H9 (cell line): ENCODE data around the gene VPS54. TPM values are rescaled to one million over a fixed set of nuclear protein-coding genes. Genes with fewer than 3 reads are reported as not detected.

ENCODE experiments used
- DNase-seq: peaks from one replicate; pipeline ENCODE4 v3.0.0-alpha.2; 2017
- H2AFZ ChIP-seq: one replicate; pipeline ENCODE4 v1.6.1; 2013; ENCODE audit warnings: mild to moderate bottlenecking, low read length, control low read depth, moderate library complexity
- H2AK5ac ChIP-seq: 2 replicates; pipeline ENCODE4 v1.6.1; 2013; ENCODE audit warnings: low read length, control low read depth, mixed read lengths; ENCODE audit not compliant: insufficient read length
- H2BK120ac ChIP-seq: one replicate; pipeline ENCODE4 v1.6.1; 2013; ENCODE audit warnings: low read depth, mild to moderate bottlenecking, low read length, control low read depth, inconsistent platforms; ENCODE audit not compliant: poor library complexity, severe bottlenecking
- H2BK12ac ChIP-seq: 2 replicates; pipeline ENCODE4 v1.6.1; 2013; ENCODE audit warnings: low read length, control low read depth, mixed read lengths, low read depth; ENCODE audit not compliant: insufficient read length
- H2BK15ac ChIP-seq: 2 replicates; pipeline ENCODE4 v1.6.1; 2013; ENCODE audit warnings: low read depth, low read length, control low read depth
- H2BK20ac ChIP-seq: one replicate; pipeline ENCODE4 v1.6.1; 2013; ENCODE audit warnings: low read depth, mild to moderate bottlenecking, low read length, control low read depth, inconsistent platforms; ENCODE audit not compliant: poor library complexity, severe bottlenecking
- H2BK5ac ChIP-seq: 2 replicates; pipeline ENCODE4 v1.6.1; 2013; ENCODE audit warnings: low read length, control low read depth, mixed read lengths; ENCODE audit not compliant: insufficient read length
- H3K14ac ChIP-seq: 2 replicates; pipeline ENCODE4 v1.6.1; 2013; ENCODE audit warnings: low read length, control low read depth; ENCODE audit not compliant: insufficient read depth
- H3K18ac ChIP-seq: 2 replicates; pipeline ENCODE4 v1.6.1; 2013; ENCODE audit warnings: low read depth, mild to moderate bottlenecking, mixed read lengths, low read length, control low read depth; ENCODE audit not compliant: insufficient read length
- H3K23ac ChIP-seq: 2 replicates; pipeline ENCODE4 v1.6.1; 2013; ENCODE audit warnings: low read length, control low read depth, mixed read lengths, low read depth; ENCODE audit not compliant: insufficient read length
- H3K23me2 ChIP-seq: 2 replicates; pipeline ENCODE4 v1.6.1; 2013; ENCODE audit warnings: low read depth, mild to moderate bottlenecking, mixed read lengths, low read length, control low read depth; ENCODE audit not compliant: insufficient read length, poor library complexity, severe bottlenecking
- H3K27ac ChIP-seq: 2 replicates; pipeline ENCODE4 v1.5.1; 2013; ENCODE audit warnings: low read length, control low read depth, mixed read lengths, low read depth; ENCODE audit not compliant: insufficient read length
- H3K27me3 ChIP-seq: 2 replicates; pipeline ENCODE4 v1.6.1; 2013; ENCODE audit warnings: low read length, control low read depth, inconsistent platforms; ENCODE audit not compliant: insufficient read depth
- H3K4ac ChIP-seq: 2 replicates; pipeline ENCODE4 v1.6.1; 2013; ENCODE audit warnings: low read depth, mild to moderate bottlenecking, control low read depth, inconsistent platforms, low read length, moderate library complexity
- H3K4me1 ChIP-seq: 2 replicates; pipeline ENCODE4 v1.6.1; 2013; ENCODE audit warnings: low read length, control low read depth, inconsistent platforms; ENCODE audit not compliant: insufficient read depth
- H3K4me2 ChIP-seq: 2 replicates; pipeline ENCODE4 v1.6.1; 2013; ENCODE audit warnings: low read length, control low read depth, mixed read lengths; ENCODE audit not compliant: insufficient read length, insufficient read depth
- H3K56ac ChIP-seq: 2 replicates; pipeline ENCODE4 v1.6.1; 2013; ENCODE audit warnings: low read depth, mild to moderate bottlenecking, mixed read lengths, low read length, control low read depth; ENCODE audit not compliant: insufficient read length
- H3K79me1 ChIP-seq: 2 replicates; pipeline ENCODE4 v1.6.1; 2013; ENCODE audit warnings: low read depth, mild to moderate bottlenecking, moderate library complexity, low read length, control low read depth, inconsistent platforms; ENCODE audit not compliant: insufficient read depth, poor library complexity, severe bottlenecking
- H3K79me2 ChIP-seq: 2 replicates; pipeline ENCODE4 v1.6.1; 2013; ENCODE audit warnings: low read length, control low read depth, inconsistent platforms; ENCODE audit not compliant: insufficient read depth
- H3K9ac ChIP-seq: 2 replicates; pipeline ENCODE4 v1.6.1; 2013; ENCODE audit warnings: low read length, control low read depth, mixed read lengths; ENCODE audit not compliant: insufficient read length; ENCODE audit errors: extremely low read depth
- H3K9me3 ChIP-seq: one replicate; pipeline ENCODE4 v1.6.1; 2013; ENCODE audit warnings: low read depth, low read length, inconsistent platforms; ENCODE audit not compliant: control insufficient read depth
- H3T11ph ChIP-seq: one replicate; pipeline ENCODE4 v1.6.1; 2013; ENCODE audit warnings: mild to moderate bottlenecking, low read length, control low read depth, inconsistent platforms
- H4K20me1 ChIP-seq: one replicate; pipeline ENCODE4 v1.6.1; 2013; ENCODE audit not compliant: control insufficient read depth, insufficient read length, insufficient read depth
- H4K5ac ChIP-seq: 2 replicates; pipeline ENCODE4 v1.6.1; 2013; ENCODE audit warnings: low read depth, mild to moderate bottlenecking, mixed read lengths, low read length, control low read depth; ENCODE audit not compliant: insufficient read length
- H4K8ac ChIP-seq: replicated peaks from 2 replicates; pipeline ENCODE4 v1.6.1; 2013; ENCODE audit warnings: low read length, control low read depth, mixed read lengths, low read depth; ENCODE audit not compliant: insufficient read length
- H4K91ac ChIP-seq: 2 replicates; pipeline ENCODE4 v1.6.1; 2013; ENCODE audit warnings: low read depth, mild to moderate bottlenecking, moderate library complexity, mixed read lengths, low read length, control low read depth; ENCODE audit not compliant: insufficient read length
- H3K27ac Mint-ChIP-seq, 3 experiments: 2 replicates in 2 of 3; 3 replicates in 1 of 3; pipeline ENCODE4 v1.8.0; 2020 to 2021; ENCODE audit warnings: mixed read lengths in 3 of 3, mild to moderate bottlenecking in 1 of 3, moderate library complexity in 1 of 3
- H3K27me3 Mint-ChIP-seq: 2 replicates; pipeline ENCODE4 v1.8.0; 2021; ENCODE audit warnings: low read depth, mild to moderate bottlenecking, moderate library complexity, mixed read lengths
- H3K36me3 Mint-ChIP-seq, 3 experiments: 2 replicates in 2 of 3; 3 replicates in 1 of 3; pipeline ENCODE4 v1.8.0; 2020 to 2021; ENCODE audit warnings: low read depth in 3 of 3, mixed read lengths in 3 of 3; ENCODE audit not compliant: insufficient read depth in 1 of 3
- H3K4me1 Mint-ChIP-seq, 2 experiments: 2 replicates each; pipeline ENCODE4 v1.8.0; 2020; ENCODE audit warnings: mixed read lengths in 2 of 2
- H3K4me3 Mint-ChIP-seq, 2 experiments: 2 replicates in 1 of 2; 3 replicates in 1 of 2; pipeline ENCODE4 v1.8.0; 2020 to 2021; ENCODE audit warnings: mild to moderate bottlenecking in 2 of 2, mixed read lengths in 2 of 2, moderate library complexity in 1 of 2
- H3K9me3 Mint-ChIP-seq, 2 experiments: 2 replicates in 1 of 2; 3 replicates in 1 of 2; pipeline ENCODE4 v1.8.0; 2020; ENCODE audit warnings: mild to moderate bottlenecking in 2 of 2, mixed read lengths in 2 of 2, moderate library complexity in 1 of 2
- WGBS: extraction: QIAGEN DNeasy Blood & Tissue Kit; methylation state at CpG from one replicate; pipeline ENCODE4 v1.1.7; 2013; ENCODE audit warnings: missing lambda C conversion rate, low lambda C conversion rate, mixed read lengths; ENCODE audit not compliant: insufficient read length; ENCODE audit errors: extremely low coverage; 5-methylcytosine and 5-hydroxymethylcytosine counted together
- total RNA-seq: library from RNA; stranded (reverse); gene quantifications from 2 replicates; pipeline ENCODE4 v1.2.1, GENCODE V29; 2021
- TF ChIP-seq, protein P1 (sequence below): fragments of 200-600 bp; sonication (generic); conservative IDR thresholded peaks from 3 replicates; pipeline ENCODE4 v1.8.0; 2021; ENCODE audit warnings: antibody characterized with exemption, mild to moderate bottlenecking

The VPS54 gene
- total RNA-seq, 1 experiment from 2014 or later, result 13.4 TPM

DNA sequence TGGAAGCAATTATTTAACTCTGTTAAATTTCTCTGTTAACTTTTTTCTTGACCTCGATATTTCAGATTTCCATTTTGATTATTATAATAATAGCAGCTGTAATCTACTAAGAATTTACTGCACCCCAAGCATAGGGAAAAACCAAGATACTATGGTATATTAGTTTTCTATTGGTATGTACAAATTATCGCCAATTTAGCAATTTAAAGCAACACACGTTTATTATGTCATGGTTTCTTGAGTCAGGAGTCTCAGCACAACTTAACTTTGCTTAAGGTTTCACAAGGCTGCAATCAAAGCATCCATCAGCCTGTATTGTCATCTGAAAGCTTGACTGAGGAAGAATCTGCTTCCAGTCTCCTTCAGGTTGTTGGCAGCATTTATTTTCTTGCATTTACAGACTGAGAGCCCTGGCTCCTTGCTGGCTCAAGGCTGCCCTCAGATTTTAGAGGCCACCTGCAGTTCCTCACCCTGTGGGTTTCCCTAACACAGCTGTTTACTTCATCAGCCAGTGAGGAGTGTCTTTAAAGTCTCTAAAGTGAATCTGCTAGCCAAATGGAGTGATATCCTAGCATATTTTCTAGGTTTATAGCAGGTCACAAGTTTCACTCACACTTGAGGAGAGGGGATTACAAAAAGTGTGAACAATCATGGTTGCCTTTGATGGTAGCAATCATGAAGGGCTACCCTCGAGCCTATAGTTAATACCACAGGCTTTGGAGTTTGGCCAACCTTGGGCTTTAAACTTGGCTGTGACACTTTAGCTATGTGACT, 4.4 kb upstream of the VPS54 start:
- DNase-seq, result peak; percentile 40
- no peak overlapping the region for H3K9ac ChIP-seq
- H3K36me3 Mint-ChIP-seq, result no peaks in the 10 kb centered on the region
- no peak overlapping the region for H3T11ph ChIP-seq
- no peak overlapping the region for H3K4me3 Mint-ChIP-seq
- H2BK15ac ChIP-seq, result no peak overlapping the region
- no peak overlapping the region for H2BK12ac ChIP-seq
- peaks cover 18 to 21% of the 10 kb centered on the region in 2 experiments for H3K4me1 Mint-ChIP-seq
- H4K8ac ChIP-seq, result no peak overlapping the region
- no peak overlapping the region for H2AFZ ChIP-seq
- no peaks in the 10 kb centered on the region for H3K27me3 Mint-ChIP-seq
- WGBS, result no CpG with 5 or more reads among the region's 4 CpGs
- no peak overlapping the region for H3K27ac Mint-ChIP-seq
- H3K9me3 Mint-ChIP-seq, result peaks cover 0 to 3% of the 10 kb centered on the region in 2 experiments; a peak in 2 of 5 replicates
- H4K91ac ChIP-seq, result no peak overlapping the region
- no peak overlapping the region for H3K14ac ChIP-seq
- no peaks in the 10 kb centered on the region for H3K79me1 ChIP-seq
- H3K9me3 ChIP-seq, result no peaks in the 10 kb centered on the region
- no peaks in the 10 kb centered on the region for H3K27me3 ChIP-seq
- H4K5ac ChIP-seq, result no peak overlapping the region
- H2BK120ac ChIP-seq, result no peak overlapping the region
- H3K23me2 ChIP-seq, result peaks cover 4% of the 10 kb centered on the region
- no peaks in the 10 kb centered on the region; the same call in 1 of the 2 replicates for H3K4me1 ChIP-seq
- no peak overlapping the region for H2BK20ac ChIP-seq
- H3K27ac ChIP-seq, result no peak overlapping the region
- TF ChIP-seq, protein P1, sequence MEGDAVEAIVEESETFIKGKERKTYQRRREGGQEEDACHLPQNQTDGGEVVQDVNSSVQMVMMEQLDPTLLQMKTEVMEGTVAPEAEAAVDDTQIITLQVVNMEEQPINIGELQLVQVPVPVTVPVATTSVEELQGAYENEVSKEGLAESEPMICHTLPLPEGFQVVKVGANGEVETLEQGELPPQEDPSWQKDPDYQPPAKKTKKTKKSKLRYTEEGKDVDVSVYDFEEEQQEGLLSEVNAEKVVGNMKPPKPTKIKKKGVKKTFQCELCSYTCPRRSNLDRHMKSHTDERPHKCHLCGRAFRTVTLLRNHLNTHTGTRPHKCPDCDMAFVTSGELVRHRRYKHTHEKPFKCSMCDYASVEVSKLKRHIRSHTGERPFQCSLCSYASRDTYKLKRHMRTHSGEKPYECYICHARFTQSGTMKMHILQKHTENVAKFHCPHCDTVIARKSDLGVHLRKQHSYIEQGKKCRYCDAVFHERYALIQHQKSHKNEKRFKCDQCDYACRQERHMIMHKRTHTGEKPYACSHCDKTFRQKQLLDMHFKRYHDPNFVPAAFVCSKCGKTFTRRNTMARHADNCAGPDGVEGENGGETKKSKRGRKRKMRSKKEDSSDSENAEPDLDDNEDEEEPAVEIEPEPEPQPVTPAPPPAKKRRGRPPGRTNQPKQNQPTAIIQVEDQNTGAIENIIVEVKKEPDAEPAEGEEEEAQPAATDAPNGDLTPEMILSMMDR, result peak; percentile 40; the same call in 2 of the 3 replicates
- H2AK5ac ChIP-seq, result no peak overlapping the region
- no peak overlapping the region for H3K23ac ChIP-seq
- H2BK5ac ChIP-seq, result no peak overlapping the region
- H3K4me2 ChIP-seq, result no peak overlapping the region
- no peaks in the 10 kb centered on the region for H4K20me1 ChIP-seq
- H3K18ac ChIP-seq, result no peak overlapping the region
- no peak overlapping the region for H3K4ac ChIP-seq
- no peak overlapping the region for H3K56ac ChIP-seq
- no peaks in the 10 kb centered on the region for H3K79me2 ChIP-seq
